Endothelial cell of umbilical vein (primary cell): ENCODE data around the gene PDXDC1. TPM values are rescaled to one million over a fixed set of nuclear protein-coding genes. Genes with fewer than 3 reads are reported as not detected.

Experiments used
- BruUV-seq: library from RNA; stranded (reverse); fragments of 400-500 nt; replicated peaks from 2 replicates; lab custom pipeline; 2021; lab: Mats Ljungman, UMichigan
- CTCF ChIA-PET: fragments of 300-600, 350-600 bp; sonication (Branson Sonifier 250); formaldehyde crosslinking; loops from one replicate; lab custom pipeline; 2021; ENCODE audit warnings: antibody characterized with exemption, inconsistent platforms; lab: Charles Lee
- POLR2A ChIA-PET: fragments of 300-600, 350-600 bp; sonication (Branson Sonifier 250); formaldehyde crosslinking; loops from one replicate; lab custom pipeline; 2021; ENCODE audit warnings: antibody characterized with exemption, inconsistent platforms; lab: Charles Lee
- DNase-seq: peaks from one replicate; pipeline ENCODE4 v3.0.0-alpha.2; 2011; ENCODE audit warnings: low read depth, low spot score
- FAIRE-seq: peaks from 2 replicates; lab custom pipeline; 2011; peaks lifted over from hg19 to GRCh38; lab: Jason Lieb, UNC
- H2AFZ ChIP-seq: 2 replicates; pipeline ENCODE4 v1.6.0; 2012; ENCODE audit warnings: low read depth, low read length, control low read depth, inconsistent platforms
- H3K27ac ChIP-seq: 2 replicates; pipeline ENCODE4 v1.5.1; 2011; ENCODE audit warnings: low read depth, mild to moderate bottlenecking, control low read depth, low read length, moderate library complexity; ENCODE audit not compliant: insufficient read depth
- H3K27me3 ChIP-seq, 2 experiments: 2 replicates each; pipeline versions ENCODE4 v1.6.0 to v1.6.1; 2011; ENCODE audit warnings: low read length in 2 of 2, mixed read lengths in 1 of 2; ENCODE audit not compliant: control insufficient read depth in 2 of 2, insufficient read depth in 2 of 2
- H3K36me3 ChIP-seq, 2 experiments: 2 replicates in 1 of 2; 3 replicates in 1 of 2; pipeline ENCODE4 v1.5.1; 2011; ENCODE audit warnings: low read length in 2 of 2, mild to moderate bottlenecking in 1 of 2, moderate library complexity in 1 of 2; ENCODE audit not compliant: control insufficient read depth in 2 of 2, insufficient read depth in 2 of 2; ENCODE audit errors: extremely low read depth in 1 of 2
- H3K4me1 ChIP-seq: 3 replicates; pipeline ENCODE4 v1.5.1; 2011; ENCODE audit warnings: mild to moderate bottlenecking, low read length; ENCODE audit not compliant: control insufficient read depth, insufficient read depth; ENCODE audit errors: extremely low read depth
- H3K4me2 ChIP-seq: 2 replicates; pipeline ENCODE4 v1.6.1; 2011; ENCODE audit warnings: low read length, control low read depth, mixed read lengths; ENCODE audit not compliant: insufficient read depth
- H3K4me3 ChIP-seq, 3 experiments: fragments of 200-600 bp in 1 of 3; sonication (generic), shearing (Covaris generic) in 1 of 3; replicated peaks in 1 of 3; 2 replicates each; pipeline ENCODE4 v1.5.1; 2011 to 2016; ENCODE audit warnings: control low read depth in 3 of 3, low read length in 3 of 3, mild to moderate bottlenecking in 2 of 3, inconsistent platforms in 1 of 3, low read depth in 1 of 3, moderate library complexity in 1 of 3; ENCODE audit not compliant: insufficient read depth in 1 of 3
- H3K79me2 ChIP-seq: 2 replicates; pipeline ENCODE4 v1.6.0; 2012; ENCODE audit warnings: low read length, inconsistent platforms; ENCODE audit not compliant: control insufficient read depth, insufficient read depth
- H3K9ac ChIP-seq: replicated peaks from 2 replicates; pipeline ENCODE3; 2011; ENCODE audit warnings: low read length, control low read depth; ENCODE audit not compliant: insufficient read depth; ENCODE audit errors: extremely low read depth
- H3K9me1 ChIP-seq: replicated peaks from 3 replicates; pipeline ENCODE4 v1.6.0; 2011; ENCODE audit warnings: mild to moderate bottlenecking, low read length; ENCODE audit not compliant: control insufficient read depth, insufficient read depth; ENCODE audit errors: extremely low read depth
- H3K9me3 ChIP-seq: replicated peaks from 2 replicates; pipeline ENCODE4 v1.5.1; 2012; ENCODE audit warnings: low read length, inconsistent platforms; ENCODE audit not compliant: control insufficient read depth, insufficient read depth
- H4K20me1 ChIP-seq: replicated peaks from 2 replicates; pipeline ENCODE3; 2011; ENCODE audit warnings: mild to moderate bottlenecking, low read length; ENCODE audit not compliant: control insufficient read depth, insufficient read depth; ENCODE audit errors: extremely low read depth
- CTCF ChIP-seq, 2 donors: IDR thresholded peaks; 1 replicate in 1 of 2; 2 replicates in 1 of 2; pipeline ENCODE4 v1.5.1; 2011; ENCODE audit warnings: low read length in 2 of 2, mild to moderate bottlenecking in 2 of 2, moderate library complexity in 2 of 2, control low read depth in 1 of 2, inconsistent platforms in 1 of 2, low read depth in 1 of 2; ENCODE audit not compliant: insufficient read depth in 1 of 2; ENCODE audit errors: extremely low read depth in 1 of 2
- EZH2 ChIP-seq: IDR thresholded peaks from 2 replicates; pipeline ENCODE4 v1.6.1; 2012; ENCODE audit warnings: borderline replicate concordance, low read depth, mild to moderate bottlenecking, moderate library complexity, low read length, inconsistent platforms; ENCODE audit not compliant: severe bottlenecking
- FOS ChIP-seq: IDR thresholded peaks from 2 replicates; pipeline ENCODE4 v1.6.1; 2011; ENCODE audit warnings: mild to moderate bottlenecking, low read length, moderate library complexity, borderline replicate concordance; ENCODE audit not compliant: insufficient read depth
- GATA2 ChIP-seq: IDR thresholded peaks from 2 replicates; pipeline ENCODE4 v1.7.0; 2011; ENCODE audit warnings: low read depth, mild to moderate bottlenecking, moderate library complexity, mixed read lengths, low read length; ENCODE audit not compliant: insufficient read length, insufficient read depth
- JUN ChIP-seq: IDR thresholded peaks from 2 replicates; pipeline ENCODE4 v1.6.1; 2011; ENCODE audit warnings: borderline replicate concordance, low read depth; ENCODE audit not compliant: insufficient read length, insufficient read depth
- MAX ChIP-seq: IDR thresholded peaks from 2 replicates; pipeline ENCODE4 v1.6.1; 2011; ENCODE audit not compliant: insufficient read depth, insufficient read length
- MYC ChIP-seq: IDR thresholded peaks from one replicate; pipeline ENCODE4 v1.6.1; 2011; ENCODE audit warnings: mild to moderate bottlenecking, low read depth, low read length
- POLR2A ChIP-seq: IDR thresholded peaks from 2 replicates; pipeline ENCODE4 v1.6.1; 2012; ENCODE audit warnings: low read depth, mild to moderate bottlenecking, control low read depth, low read length
- POLR2AphosphoS5 ChIP-seq: IDR thresholded peaks from 2 replicates; pipeline ENCODE4 v1.6.1; 2012; ENCODE audit warnings: low read depth, mild to moderate bottlenecking, control low read depth, low read length, moderate library complexity; ENCODE audit not compliant: insufficient read depth
- dilution Hi-C: fragments of 300-500 bp; cut with MboI; formaldehyde crosslinking; loops from one replicate; pipeline ENCODE4 v1.15.0; 2019; ENCODE audit warnings: low sequenced_read_pairs; ENCODE audit not compliant: extremely low pct_ligation_motif_present
- intact Hi-C: fragments of 100-400 bp; cut with micrococcal nuclease; formaldehyde crosslinking; loops from one replicate; pipeline ENCODE4 v1.10.0; 2022
- polyA plus RNA-seq, 4 experiments: library from polyadenylated mRNA; depleted of rRNA in 3 of 4; stranded (reverse) in 3 of 4; unstranded in 1 of 4; fragments of >200 nt; gene quantifications; 2 replicates each; pipeline versions ENCODE4 v1.2.1 to v1.2.3, GENCODE V29; 2011 to 2012; ENCODE audit warnings: missing spikeins in 1 of 4
- total RNA-seq: library from RNA; stranded (reverse); gene quantifications from 2 replicates; pipeline ENCODE4 v1.2.3, GENCODE V29; 2021

PDXDC1 gene
- total and polyA plus RNA-seq, 2 donors (not counting 3 experiments of a cell fraction or from before 2014, with no cell fraction given), result 44.6 to 78.9 TPM

- no peak for TF ChIP-seq EZH2
- no peak for TF ChIP-seq GATA2
- TF ChIP-seq CTCF (IDR thresholded peaks at IDR 0.05; ENCODE audit: extremely low read depth in 1 of 2, insufficient read depth in 1 of 2, low read depth in 1 of 2, low read length in 2 of 2), result no peak
- no peak for TF ChIP-seq POLR2AphosphoS5
- TF ChIP-seq JUN, result no peak
- no peak for TF ChIP-seq FOS
- no peak for TF ChIP-seq POLR2A
- TF ChIP-seq MYC, result no peak
- TF ChIP-seq MAX, result no peak
- no TSS peak for BruUV-seq
- no peak overlapping the region for H3K4me2 ChIP-seq
- peaks cover 33% of the 10 kb centered on the region for H3K4me1 ChIP-seq
- FAIRE-seq (no peak), DNase-seq (no peak)
- H2AFZ ChIP-seq, result no peak overlapping the region
- no peaks in the 10 kb centered on the region for H3K27me3 ChIP-seq
- dilution Hi-C loops (no loop called here), intact Hi-C loops (no loop called here)
- POLR2A ChIA-PET, result interaction anchor here (0.7 to 1.0 kb wide), 2 partner anchors 16 to 19 kb away, joined by 3 to 5 read pairs; no protein-coding TSS in a partner anchor
- no peak overlapping the region for H3K4me3 ChIP-seq
- H4K20me1 ChIP-seq, result no peaks in the 10 kb centered on the region
- H3K9me1 ChIP-seq, result no peaks in the 10 kb centered on the region
- no peak overlapping the region for H3K27ac ChIP-seq
- H3K9ac ChIP-seq, result no peak overlapping the region
- CTCF ChIA-PET, result interaction anchor here (1.1 to 1.2 kb wide), 2 partner anchors 8 to 22 kb away, joined by 3 read pairs; no protein-coding TSS in a partner anchor
- H3K79me2 ChIP-seq, result no peaks in the 10 kb centered on the region
- peaks cover 18 to 53% of the 10 kb centered on the region in 2 experiments for H3K36me3 ChIP-seq
- no peaks in the 10 kb centered on the region for H3K9me3 ChIP-seq
Observed at GRCh38 chr16:15033309-15033707, 58.5 kb downstream of the PDXDC1 start.
